ENCODE measurements around the gene CILP2.

CILP2 gene

GRCh38 chr19:19567391-19567790 lies 29.3 kb downstream of the CILP2 start:
- Histone ChIP-seq H3K9ac (ENCODE audit: low read depth, low read length) (no peak overlapping the region), H3K27me3 (ENCODE audit: insufficient read depth, low read length) (no peaks in the 10 kb centered on the region), H3K36me3 (ENCODE audit: insufficient read depth, low read depth, low read length) (no peaks in the 10 kb centered on the region), H3K9me3 (ENCODE audit: insufficient read depth, low read depth, low read length) (no peaks in the 10 kb centered on the region), H3K4me1 (ENCODE audit: insufficient read depth, low read length) (no peaks in the 10 kb centered on the region), H3K27ac (ENCODE audit: low read length) (no peak overlapping the region), H3K4me3 (ENCODE audit: low read length) (no peak overlapping the region)

DNA sequence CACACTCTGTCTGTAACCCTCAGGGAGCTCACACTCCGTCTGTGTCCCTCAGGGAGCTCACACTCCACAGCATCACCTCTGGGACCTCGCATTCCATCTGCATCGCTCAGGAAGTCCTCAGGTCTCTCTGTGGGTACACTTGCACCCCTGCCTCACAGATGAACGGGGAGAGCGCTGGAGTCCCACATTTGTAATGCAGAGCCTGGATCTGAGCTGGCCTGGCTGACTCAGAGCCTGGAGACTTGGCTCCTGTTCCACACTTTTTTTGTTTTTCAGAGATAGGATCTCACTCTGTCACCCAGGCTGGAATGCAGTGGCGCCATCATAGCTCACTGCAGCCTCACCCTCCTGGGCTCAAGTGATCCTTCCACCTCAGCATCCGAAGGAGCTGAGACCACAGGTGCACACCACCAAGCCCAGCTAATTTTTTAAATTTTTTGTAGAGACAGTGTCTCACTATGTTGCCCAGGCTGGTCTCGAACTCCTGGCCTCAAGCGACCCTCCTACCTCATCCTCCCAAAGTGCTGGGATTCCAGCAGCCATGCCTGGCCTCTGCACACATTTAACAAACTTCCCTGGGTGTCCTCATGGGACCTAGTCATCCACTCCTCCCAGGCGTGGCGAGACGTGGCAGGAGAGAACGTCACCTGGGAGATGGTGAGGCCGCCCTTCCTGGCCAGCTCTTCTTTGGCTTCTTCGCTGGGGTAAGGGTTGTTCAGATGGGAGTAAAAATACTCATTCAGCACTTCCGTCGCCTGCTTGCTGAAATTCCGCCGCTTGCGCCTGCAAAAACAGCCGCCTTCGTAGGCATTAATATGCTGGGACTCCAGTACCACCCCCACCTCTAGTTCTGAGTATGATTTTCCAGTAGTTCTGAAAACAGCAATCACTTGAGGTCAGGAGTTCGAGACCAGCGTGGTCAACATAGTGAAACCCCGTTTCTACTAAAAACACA lies 31.0 kb downstream of the CILP2 start:
- no peaks in the 10 kb centered on the region for H3K27me3 ChIP-seq (ENCODE audit: insufficient read depth, low read length)
- H3K4me1 ChIP-seq (ENCODE audit: insufficient read depth, low read length) = no peaks in the 10 kb centered on the region
- H3K9me3 ChIP-seq (ENCODE audit: insufficient read depth, low read depth, low read length) = no peaks in the 10 kb centered on the region
- H3K4me3 ChIP-seq (ENCODE audit: low read length) = no peak overlapping the region
- H3K27ac ChIP-seq (ENCODE audit: low read length) = no peak overlapping the region
- no peak overlapping the region for H3K9ac ChIP-seq (ENCODE audit: low read depth, low read length)
- no peaks in the 10 kb centered on the region for H3K36me3 ChIP-seq (ENCODE audit: insufficient read depth, low read depth, low read length)

- no peaks in the 10 kb centered on the region for H3K27me3 ChIP-seq (ENCODE audit: insufficient read depth, low read length)
- H3K27ac ChIP-seq (ENCODE audit: low read length) = no peak overlapping the region
- H3K4me3 ChIP-seq (ENCODE audit: low read length) = no peak overlapping the region
- H3K9me3 ChIP-seq (ENCODE audit: insufficient read depth, low read depth, low read length) = no peaks in the 10 kb centered on the region
- peaks cover 2% of the 10 kb centered on the region; the same call in 1 of the 2 replicates for H3K4me1 ChIP-seq (ENCODE audit: insufficient read depth, low read length)
- H3K9ac ChIP-seq (ENCODE audit: low read depth, low read length) = no peak overlapping the region
- no peaks in the 10 kb centered on the region for H3K36me3 ChIP-seq (ENCODE audit: insufficient read depth, low read depth, low read length)
These were observed 32.5 kb downstream of the CILP2 start for GRCh38 chr19:19570571-19570970.

GRCh38 chr19:19571071-19571786 lies 33.2 kb downstream of the CILP2 start:
- Histone ChIP-seq H3K27ac (ENCODE audit: low read length) (no peak overlapping the region), H3K4me3 (ENCODE audit: low read length) (no peak overlapping the region), H3K27me3 (ENCODE audit: insufficient read depth, low read length) (no peaks in the 10 kb centered on the region; the same call in 1 of the 2 replicates), H3K9ac (ENCODE audit: low read depth, low read length) (no peak overlapping the region), H3K36me3 (ENCODE audit: insufficient read depth, low read depth, low read length) (no peaks in the 10 kb centered on the region), H3K4me1 (ENCODE audit: insufficient read depth, low read length) (peaks cover 5% of the 10 kb centered on the region; the same call in 1 of the 2 replicates), H3K9me3 (ENCODE audit: insufficient read depth, low read depth, low read length) (no peaks in the 10 kb centered on the region)

- Histone ChIP-seq H3K9me3 (ENCODE audit: insufficient read depth, low read depth, low read length) (no peaks in the 10 kb centered on the region), H3K4me3 (ENCODE audit: low read length) (no peak overlapping the region), H3K27me3 (ENCODE audit: insufficient read depth, low read length) (no peaks in the 10 kb centered on the region; the same call in 1 of the 2 replicates), H3K36me3 (ENCODE audit: insufficient read depth, low read depth, low read length) (no peaks in the 10 kb centered on the region), H3K9ac (ENCODE audit: low read depth, low read length) (no peak overlapping the region), H3K4me1 (ENCODE audit: insufficient read depth, low read length) (peaks cover 5% of the 10 kb centered on the region; the same call in 1 of the 2 replicates), H3K27ac (ENCODE audit: low read length) (no peak overlapping the region)
These were observed 37.3 kb downstream of the CILP2 start for GRCh38 chr19:19575411-19575810.

GRCh38 chr19:19578252-19578651 lies 40.2 kb downstream of the CILP2 start:
- Histone ChIP-seq H3K4me3 (ENCODE audit: low read length) (no peak overlapping the region), H3K36me3 (ENCODE audit: insufficient read depth, low read depth, low read length) (no peaks in the 10 kb centered on the region), H3K4me1 (ENCODE audit: insufficient read depth, low read length) (peaks cover 5% of the 10 kb centered on the region; the same call in 1 of the 2 replicates), H3K9ac (ENCODE audit: low read depth, low read length) (no peak overlapping the region), H3K27me3 (ENCODE audit: insufficient read depth, low read length) (no peaks in the 10 kb centered on the region; the same call in 1 of the 2 replicates), H3K27ac (ENCODE audit: low read length) (no peak overlapping the region), H3K9me3 (ENCODE audit: insufficient read depth, low read depth, low read length) (no peaks in the 10 kb centered on the region)

GRCh38 chr19:19579533-19580361 lies 41.7 kb downstream of the CILP2 start:
- no peak overlapping the region for H3K27ac ChIP-seq (ENCODE audit: low read length)
- H3K4me3 ChIP-seq (ENCODE audit: low read length) = no peak overlapping the region
- H3K4me1 ChIP-seq (ENCODE audit: insufficient read depth, low read length) = peaks cover 5% of the 10 kb centered on the region; the same call in 1 of the 2 replicates
- H3K9ac ChIP-seq (ENCODE audit: low read depth, low read length) = no peak overlapping the region
- no peaks in the 10 kb centered on the region for H3K9me3 ChIP-seq (ENCODE audit: insufficient read depth, low read depth, low read length)
- H3K36me3 ChIP-seq (ENCODE audit: insufficient read depth, low read depth, low read length) = no peaks in the 10 kb centered on the region
- H3K27me3 ChIP-seq (ENCODE audit: insufficient read depth, low read length) = no peaks in the 10 kb centered on the region; the same call in 1 of the 2 replicates

GRCh38 chr19:19580418-19580817 lies 42.4 kb downstream of the CILP2 start:
- Histone ChIP-seq H3K9me3 (ENCODE audit: insufficient read depth, low read depth, low read length) (no peaks in the 10 kb centered on the region), H3K9ac (ENCODE audit: low read depth, low read length) (no peak overlapping the region), H3K27ac (ENCODE audit: low read length) (no peak overlapping the region), H3K4me1 (ENCODE audit: insufficient read depth, low read length) (peaks cover 4% of the 10 kb centered on the region; the same call in 1 of the 2 replicates), H3K27me3 (ENCODE audit: insufficient read depth, low read length) (no peaks in the 10 kb centered on the region; the same call in 1 of the 2 replicates), H3K36me3 (ENCODE audit: insufficient read depth, low read depth, low read length) (no peaks in the 10 kb centered on the region), H3K4me3 (ENCODE audit: low read length) (no peak overlapping the region)

DNA sequence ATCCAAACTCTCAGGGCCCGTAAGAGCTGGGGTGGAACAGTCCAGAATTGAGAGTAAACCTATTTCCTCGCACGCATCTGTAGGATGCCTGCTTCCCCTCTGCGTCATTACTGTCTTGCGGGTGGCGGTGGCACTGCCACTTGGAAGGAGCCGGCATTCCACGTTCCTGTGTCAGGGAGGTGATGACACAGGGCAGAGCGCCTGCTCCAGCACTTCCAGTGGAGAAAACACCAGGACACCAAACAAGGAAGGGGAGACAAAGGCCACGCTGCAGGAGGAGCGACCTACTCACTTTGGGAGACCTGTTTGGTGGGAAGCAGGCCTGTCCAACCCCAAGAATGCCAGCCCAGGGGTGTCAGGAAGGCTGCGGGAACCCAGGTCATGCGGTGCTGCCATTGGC lies 43.3 kb downstream of the CILP2 start:
- H3K4me3 ChIP-seq (ENCODE audit: low read length) = no peak overlapping the region
- H3K27ac ChIP-seq (ENCODE audit: low read length) = no peak overlapping the region
- H3K4me1 ChIP-seq (ENCODE audit: insufficient read depth, low read length) = no peaks in the 10 kb centered on the region
- no peaks in the 10 kb centered on the region for H3K36me3 ChIP-seq (ENCODE audit: insufficient read depth, low read depth, low read length)
- no peaks in the 10 kb centered on the region for H3K27me3 ChIP-seq (ENCODE audit: insufficient read depth, low read length)
- H3K9ac ChIP-seq (ENCODE audit: low read depth, low read length) = no peak overlapping the region
- H3K9me3 ChIP-seq (ENCODE audit: insufficient read depth, low read depth, low read length) = no peaks in the 10 kb centered on the region

DNA sequence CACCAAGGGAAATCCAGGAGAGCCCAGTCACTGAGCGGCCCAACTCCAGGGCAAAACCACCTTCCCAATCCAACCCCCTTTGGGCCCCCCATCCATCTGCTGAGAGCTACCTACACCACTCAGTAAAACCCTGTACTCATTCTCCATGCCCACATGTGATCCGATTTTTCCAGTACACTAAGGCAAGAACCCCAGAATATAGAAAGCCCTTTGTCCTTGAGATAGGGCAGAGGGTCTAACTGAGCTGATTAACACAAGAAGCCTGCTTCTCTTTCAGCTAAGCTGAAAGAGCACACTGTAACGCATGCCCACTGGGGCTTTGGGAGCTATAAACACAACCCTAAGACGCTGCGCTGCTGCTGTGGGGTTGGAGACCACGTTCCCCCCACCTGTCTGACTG lies 44.4 kb downstream of the CILP2 start:
- no peak overlapping the region for H3K9ac ChIP-seq (ENCODE audit: low read depth, low read length)
- no peaks in the 10 kb centered on the region for H3K27me3 ChIP-seq (ENCODE audit: insufficient read depth, low read length)
- H3K4me3 ChIP-seq (ENCODE audit: low read length) = no peak overlapping the region
- H3K27ac ChIP-seq (ENCODE audit: low read length) = no peak overlapping the region
- H3K9me3 ChIP-seq (ENCODE audit: insufficient read depth, low read depth, low read length) = no peaks in the 10 kb centered on the region
- H3K4me1 ChIP-seq (ENCODE audit: insufficient read depth, low read length) = no peaks in the 10 kb centered on the region
- H3K36me3 ChIP-seq (ENCODE audit: insufficient read depth, low read depth, low read length) = no peaks in the 10 kb centered on the region

- Histone ChIP-seq H3K36me3 (ENCODE audit: insufficient read depth, low read depth, low read length) (no peaks in the 10 kb centered on the region), H3K4me3 (ENCODE audit: low read length) (no peak overlapping the region), H3K9ac (ENCODE audit: low read depth, low read length) (no peak overlapping the region), H3K4me1 (ENCODE audit: insufficient read depth, low read length) (no peaks in the 10 kb centered on the region), H3K27ac (ENCODE audit: low read length) (no peak overlapping the region), H3K27me3 (ENCODE audit: insufficient read depth, low read length) (no peaks in the 10 kb centered on the region), H3K9me3 (ENCODE audit: insufficient read depth, low read depth, low read length) (no peaks in the 10 kb centered on the region)
These were observed 46.3 kb downstream of the CILP2 start for GRCh38 chr19:19584356-19584755.

Measured in iPS-20b (cell line).